Measurements from ENCODE around the gene DDX4.
"Not testable (repeated sequence)": the region's sequence is repeated elsewhere in the genome, so short reads cannot be mapped to it uniquely, and the experiment has no call there.

DDX4 gene

GRCh38 chr5:55737793-55738192 lies at the start of gene DDX4:
Gene DDX4, plus strand, starts transcription at chr5:55738061. Its CDS starts 903 bp downstream, at chr5:55738964.
- Histone ChIP-seq H3K4me1 (ENCODE audit: insufficient read depth, insufficient read length) (no peaks in the 10 kb centered on the region), H3K9me3 (ENCODE audit: insufficient read depth, low read length) (no peaks in the 10 kb centered on the region), H3K9ac (ENCODE audit: insufficient read length, low read depth) (no peak within 1 kb of the TSS), H3K36me3 (ENCODE audit: insufficient read depth, insufficient read length, low read length) (no peaks in the 10 kb centered on the region), H3K4me3 (ENCODE audit: insufficient read length, low read depth) (no peak within 1 kb of the TSS), H3K27me3 (ENCODE audit: insufficient read depth, insufficient read length) (no peaks in the 10 kb centered on the region)
- DNase-seq (ENCODE audit: low read depth, low spot score), result no peak
- no peak for TF ChIP-seq YY1 (IDR thresholded peaks at IDR 0.05; ENCODE audit: insufficient read depth, insufficient read length)
- TF ChIP-seq ZNF274 (IDR thresholded peaks at IDR 0.05; ENCODE audit: low read depth, low read length), result no peak
- no peak for TF ChIP-seq SUZ12 (IDR thresholded peaks at IDR 0.05; ENCODE audit: extremely low read depth, insufficient read depth, insufficient read length)

- no peak overlapping the region for H3K4me3 ChIP-seq (ENCODE audit: insufficient read length, low read depth)
- no peaks in the 10 kb centered on the region for H3K9me3 ChIP-seq (ENCODE audit: insufficient read depth, low read length)
- no peaks in the 10 kb centered on the region for H3K4me1 ChIP-seq (ENCODE audit: insufficient read depth, insufficient read length)
- no peak overlapping the region for H3K9ac ChIP-seq (ENCODE audit: insufficient read length, low read depth)
- TF ChIP-seq ZNF274 (IDR thresholded peaks at IDR 0.05; ENCODE audit: low read depth, low read length) (no peak), SUZ12 (IDR thresholded peaks at IDR 0.05; ENCODE audit: extremely low read depth, insufficient read depth, insufficient read length) (no peak), YY1 (IDR thresholded peaks at IDR 0.05; ENCODE audit: insufficient read depth, insufficient read length) (no peak)
- DNase-seq (ENCODE audit: low read depth, low spot score), result no peak
- no peaks in the 10 kb centered on the region for H3K27me3 ChIP-seq (ENCODE audit: insufficient read depth, insufficient read length)
- no peaks in the 10 kb centered on the region for H3K36me3 ChIP-seq (ENCODE audit: insufficient read depth, insufficient read length, low read length)
Measured at GRCh38 chr5:55691265-55692105, 46.4 kb upstream of the DDX4 start.

- Histone ChIP-seq H3K4me1 (ENCODE audit: insufficient read depth, insufficient read length) (no peaks in the 10 kb centered on the region), H3K36me3 (ENCODE audit: insufficient read depth, insufficient read length, low read length) (no peaks in the 10 kb centered on the region)
Measured at GRCh38 chr5:55692106-55692417, 45.8 kb upstream of the DDX4 start.

GRCh38 chr5:55692509-55692908 lies 45.4 kb upstream of the DDX4 start:
- Histone ChIP-seq H3K4me1 (ENCODE audit: insufficient read depth, insufficient read length) (no peaks in the 10 kb centered on the region), H3K9ac (ENCODE audit: insufficient read length, low read depth) (no peak overlapping the region), H3K4me3 (ENCODE audit: insufficient read length, low read depth) (no peak overlapping the region), H3K27me3 (ENCODE audit: insufficient read depth, insufficient read length) (no peaks in the 10 kb centered on the region), H3K9me3 (ENCODE audit: insufficient read depth, low read length) (peaks cover 6% of the 10 kb centered on the region), H3K36me3 (ENCODE audit: insufficient read depth, insufficient read length, low read length) (peaks cover 3% of the 10 kb centered on the region)
- DNase-seq (ENCODE audit: low read depth, low spot score), result no peak
- TF ChIP-seq ZNF274 (IDR thresholded peaks at IDR 0.05; ENCODE audit: low read depth, low read length) (no peak), SUZ12 (IDR thresholded peaks at IDR 0.05; ENCODE audit: extremely low read depth, insufficient read depth, insufficient read length) (no peak), YY1 (IDR thresholded peaks at IDR 0.05; ENCODE audit: insufficient read depth, insufficient read length) (no peak)

More at GRCh38 chr5:55692106-55692417, 45.8 kb upstream of the DDX4 start:
- no peaks in the 10 kb centered on the region for H3K27me3 ChIP-seq (ENCODE audit: insufficient read depth, insufficient read length)
- no peak for TF ChIP-seq YY1 (IDR thresholded peaks at IDR 0.05; ENCODE audit: insufficient read depth, insufficient read length)
- no peak for TF ChIP-seq ZNF274 (IDR thresholded peaks at IDR 0.05; ENCODE audit: low read depth, low read length)
- TF ChIP-seq SUZ12 (IDR thresholded peaks at IDR 0.05; ENCODE audit: extremely low read depth, insufficient read depth, insufficient read length), result no peak
- no peak overlapping the region for H3K9ac ChIP-seq (ENCODE audit: insufficient read length, low read depth)
- H3K4me3 ChIP-seq (ENCODE audit: insufficient read length, low read depth), result no peak overlapping the region
- H3K9me3 ChIP-seq (ENCODE audit: insufficient read depth, low read length), result peaks cover 2% of the 10 kb centered on the region; the same call in 1 of the 2 replicates
- no peak for DNase-seq (ENCODE audit: low read depth, low spot score)

GRCh38 chr5:55694152-55694830 lies 43.6 kb upstream of the DDX4 start:
- H3K9ac ChIP-seq (ENCODE audit: insufficient read length, low read depth), result no peak overlapping the region
- H3K4me1 ChIP-seq (ENCODE audit: insufficient read depth, insufficient read length), result no peaks in the 10 kb centered on the region
- no peaks in the 10 kb centered on the region for H3K27me3 ChIP-seq (ENCODE audit: insufficient read depth, insufficient read length)
- H3K9me3 ChIP-seq (ENCODE audit: insufficient read depth, low read length), result peaks cover 11% of the 10 kb centered on the region
- DNase-seq (ENCODE audit: low read depth, low spot score), result no peak
- H3K4me3 ChIP-seq (ENCODE audit: insufficient read length, low read depth), result no peak overlapping the region
- H3K36me3 ChIP-seq (ENCODE audit: insufficient read depth, insufficient read length, low read length), result peaks cover 5% of the 10 kb centered on the region
- no peak for TF ChIP-seq YY1 (IDR thresholded peaks at IDR 0.05; ENCODE audit: insufficient read depth, insufficient read length)
- TF ChIP-seq SUZ12 (IDR thresholded peaks at IDR 0.05; ENCODE audit: extremely low read depth, insufficient read depth, insufficient read length), result no peak
- TF ChIP-seq ZNF274 (IDR thresholded peaks at IDR 0.05; ENCODE audit: low read depth, low read length), result no peak

- H3K4me1 ChIP-seq (ENCODE audit: insufficient read depth, insufficient read length); DNase-seq (ENCODE audit: low read depth, low spot score); H3K4me3 ChIP-seq (ENCODE audit: insufficient read length, low read depth); H3K27me3 ChIP-seq (ENCODE audit: insufficient read depth, insufficient read length); H3K9ac ChIP-seq (ENCODE audit: insufficient read length, low read depth); H3K36me3 ChIP-seq (ENCODE audit: insufficient read depth, insufficient read length, low read length): not testable (repeated sequence)
- peaks cover 11% of the 10 kb centered on the region for H3K9me3 ChIP-seq (ENCODE audit: insufficient read depth, low read length)
Measured at GRCh38 chr5:55696704-55697103, 41.2 kb upstream of the DDX4 start.

GRCh38 chr5:55699041-55699688 lies 38.7 kb upstream of the DDX4 start:
- H3K4me1 ChIP-seq (ENCODE audit: insufficient read depth, insufficient read length), result no peaks in the 10 kb centered on the region
- no peak for DNase-seq (ENCODE audit: low read depth, low spot score)
- no peak for TF ChIP-seq SUZ12 (IDR thresholded peaks at IDR 0.05; ENCODE audit: extremely low read depth, insufficient read depth, insufficient read length)
- TF ChIP-seq ZNF274 (IDR thresholded peaks at IDR 0.05; ENCODE audit: low read depth, low read length), result no peak
- no peak for TF ChIP-seq YY1 (IDR thresholded peaks at IDR 0.05; ENCODE audit: insufficient read depth, insufficient read length)
- no peaks in the 10 kb centered on the region for H3K27me3 ChIP-seq (ENCODE audit: insufficient read depth, insufficient read length)
- H3K4me3 ChIP-seq (ENCODE audit: insufficient read length, low read depth), result no peak overlapping the region
- peaks cover 5% of the 10 kb centered on the region for H3K36me3 ChIP-seq (ENCODE audit: insufficient read depth, insufficient read length, low read length)
- peaks cover 11% of the 10 kb centered on the region for H3K9me3 ChIP-seq (ENCODE audit: insufficient read depth, low read length)
- H3K9ac ChIP-seq (ENCODE audit: insufficient read length, low read depth), result no peak overlapping the region

All from NT2/D1 (cell line).